Thyroid gland (tissue), 4 donors: ENCODE results near the gene TSKU.

Source experiments
- CTCF ChIP-seq, 6 experiments: fragments of 200-600 bp in 3 of 6; fragments of 450-650 bp in 3 of 6; sonication (generic) in 3 of 6; IDR thresholded peaks; one replicate each; pipeline ENCODE4 v1.5.1; 2016 to 2019; ENCODE audit warnings: antibody characterized with exemption in 6 of 6, mild to moderate bottlenecking in 2 of 6, inconsistent platforms in 1 of 6, moderate library complexity in 1 of 6
- POLR2A ChIP-seq, 2 donors: fragments of 450-650 bp; IDR thresholded peaks; one replicate each; pipeline ENCODE4 v1.6.1; 2017; ENCODE audit warnings: antibody characterized with exemption in 2 of 2, mild to moderate bottlenecking in 2 of 2, moderate library complexity in 1 of 2

- TF ChIP-seq CTCF (IDR thresholded peaks at IDR 0.05) (no peak), POLR2A (IDR thresholded peaks at IDR 0.05) (no peak)
These were observed 29.7 kb upstream of the TSKU start for GRCh38 chr11:76753449-76753848.
